CMK (cell line): Measurements from ENCODE around the gene EDNRA.

Experiments
- DNase-seq: peaks from one replicate; pipeline ENCODE4 v3.0.0-alpha.2; 2010; ENCODE audit warnings: low read depth

EDNRA gene

DNA sequence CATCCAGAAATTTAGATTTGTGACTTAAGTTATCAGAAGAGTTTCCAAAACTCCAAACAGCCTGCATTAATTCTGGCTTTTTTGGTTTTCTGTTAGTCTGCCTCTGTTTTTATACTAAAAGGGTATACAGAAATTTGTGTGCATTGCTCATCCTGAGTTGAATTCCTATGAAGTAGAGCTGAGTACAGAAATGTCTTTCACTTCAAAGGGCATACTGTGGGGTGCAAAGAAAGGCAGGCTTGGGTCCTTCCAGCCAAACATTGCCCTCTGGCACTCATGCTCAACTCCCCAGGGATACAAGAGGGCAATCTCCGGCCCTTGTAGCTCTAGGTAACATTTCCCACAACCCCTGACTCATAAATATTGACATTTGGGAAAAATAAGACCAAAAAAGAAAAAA lies 108.7 kb downstream of the EDNRA start:
- DNase-seq, result no peak

DNA sequence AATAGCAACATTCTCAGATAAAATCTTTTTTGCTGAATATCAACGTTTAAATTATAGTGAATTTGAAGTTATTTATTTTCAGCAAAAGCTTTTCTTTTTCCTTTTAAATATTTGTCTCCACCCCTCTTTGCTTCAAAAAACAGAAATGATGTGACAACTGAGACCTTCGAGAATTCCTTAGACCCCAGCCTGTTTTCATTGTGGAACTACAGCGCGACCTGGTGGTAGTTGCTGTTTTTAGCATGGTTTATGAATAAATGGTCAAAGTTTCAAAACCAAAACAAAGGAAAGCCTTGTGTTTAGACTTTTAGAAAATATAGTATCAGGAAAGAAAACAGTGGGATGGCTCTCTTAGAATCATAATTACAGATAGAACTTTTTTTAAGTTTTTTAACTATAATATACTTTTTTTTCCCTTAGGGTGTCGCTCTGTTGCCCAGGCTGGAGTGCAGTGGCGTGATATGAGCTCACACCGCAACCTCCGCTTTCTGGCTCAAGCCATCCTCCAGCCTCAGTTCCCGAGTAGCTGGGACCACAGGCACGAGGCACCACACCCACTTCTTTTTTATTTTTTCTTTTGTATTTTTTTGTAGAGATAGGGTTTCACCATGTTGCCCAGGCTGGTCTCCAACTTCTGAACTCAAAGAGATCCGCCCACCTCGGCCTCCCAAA lies 109.5 kb downstream of the EDNRA start:
- no peak for DNase-seq

DNA sequence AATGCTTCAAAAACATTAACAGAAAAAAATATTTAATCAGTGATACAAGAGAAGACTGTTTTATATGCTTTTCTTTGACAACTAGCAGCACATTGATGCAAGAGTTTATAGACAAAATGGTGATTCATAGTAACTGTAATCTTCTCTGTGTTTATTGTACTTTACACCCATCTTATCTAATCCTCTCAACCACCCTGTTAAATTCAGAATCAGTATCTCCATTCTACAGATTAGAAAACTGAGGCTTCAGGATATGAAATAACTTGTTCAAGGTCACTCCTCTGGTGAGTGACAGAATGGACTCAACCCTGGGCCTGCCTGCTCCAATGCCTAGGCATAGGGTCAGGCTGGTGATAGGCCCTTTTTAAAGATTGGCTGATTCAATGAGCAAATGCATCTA lies 110.2 kb downstream of the EDNRA start:
- no peak for DNase-seq

DNA sequence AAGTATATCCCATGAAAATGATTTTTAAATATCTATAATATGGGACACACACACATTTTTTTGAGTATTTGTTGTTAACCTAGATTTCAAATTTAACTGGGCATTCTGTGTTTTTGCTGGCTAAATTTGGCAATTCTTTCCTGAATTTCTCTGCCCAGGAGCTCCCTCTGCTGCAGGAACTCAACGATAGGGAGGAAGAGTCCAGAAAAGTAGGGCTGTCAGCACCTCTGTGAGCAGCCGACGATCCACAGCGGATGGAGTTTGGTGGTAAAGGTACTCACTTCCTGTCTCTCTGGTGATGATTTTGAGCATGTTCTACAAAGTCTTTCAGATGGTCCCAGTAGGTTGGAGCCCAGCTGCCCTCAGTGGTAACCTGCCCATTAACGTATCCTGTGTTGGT lies 113.2 kb downstream of the EDNRA start:
- DNase-seq, result no peak
